ENCODE data around the gene MED23.

GRCh38 chr6:131572686-131573415 is 55.2 kb downstream of the MED23 start, which contains the start of gene ARG1:
- TF ChIP-seq CTCF (IDR thresholded peaks at IDR 0.05; ENCODE audit: low read length), result no peak
- no peak for TF ChIP-seq EZH2 (optimal IDR thresholded peaks at IDR 0.05; ENCODE audit: low read depth, low read length)
